GM18867 (cell line): ENCODE data around the gene RNU1-2.
"Not testable (repeated sequence)": the region's sequence is repeated elsewhere in the genome, so short reads cannot be mapped to it uniquely, and the experiment has no call there.

Experiments
- ATAC-seq: cut with Tn5 transposase; IDR thresholded peaks from one replicate; pipeline ENCODE4 v1.9.1; 2021; ENCODE audit warnings: mild to moderate bottlenecking, moderate library complexity; ENCODE audit not compliant: unreplicated experiment

The RNU1-2 gene

DNA sequence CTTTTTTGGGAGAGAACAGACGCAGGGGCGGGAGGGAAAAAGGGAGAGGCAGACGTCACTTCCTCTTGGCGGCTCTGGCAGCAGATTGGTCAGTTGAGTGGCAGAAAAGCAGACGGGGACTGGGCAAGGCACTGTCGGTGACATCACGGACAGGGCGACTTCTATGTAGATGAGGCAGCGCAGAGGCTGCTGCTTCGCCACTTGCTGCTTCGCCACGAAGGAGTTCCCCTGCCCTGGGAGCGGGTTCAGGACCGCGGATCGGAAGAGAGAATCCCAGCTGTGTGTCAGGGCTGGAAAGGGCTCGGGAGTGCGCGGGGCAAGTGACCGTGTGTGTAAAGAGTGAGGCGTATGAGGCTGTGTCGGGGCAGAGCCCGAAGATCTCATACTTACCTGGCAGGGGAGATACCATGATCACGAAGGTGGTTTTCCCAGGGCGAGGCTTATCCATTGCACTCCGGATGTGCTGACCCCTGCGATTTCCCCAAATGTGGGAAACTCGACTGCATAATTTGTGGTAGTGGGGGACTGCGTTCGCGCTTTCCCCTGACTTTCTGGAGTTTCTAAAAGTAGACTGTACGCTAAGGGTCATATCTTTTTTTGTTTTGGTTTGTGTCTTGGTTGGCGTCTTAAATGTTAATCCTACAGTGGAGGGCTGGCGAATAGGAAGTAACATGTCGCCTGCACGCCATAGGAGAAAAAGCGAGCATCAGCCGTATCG is at the start of gene RNU1-2:
TSS of gene RNU1-2 (plus strand) at position 383 of the 718 bp plus-strand sequence.
- peak; percentile 98 for ATAC-seq

- ATAC-seq: not testable (repeated sequence)
Measured at GRCh38 chr1:16856201-16856600, 39.6 kb upstream of the RNU1-2 start.

DNA sequence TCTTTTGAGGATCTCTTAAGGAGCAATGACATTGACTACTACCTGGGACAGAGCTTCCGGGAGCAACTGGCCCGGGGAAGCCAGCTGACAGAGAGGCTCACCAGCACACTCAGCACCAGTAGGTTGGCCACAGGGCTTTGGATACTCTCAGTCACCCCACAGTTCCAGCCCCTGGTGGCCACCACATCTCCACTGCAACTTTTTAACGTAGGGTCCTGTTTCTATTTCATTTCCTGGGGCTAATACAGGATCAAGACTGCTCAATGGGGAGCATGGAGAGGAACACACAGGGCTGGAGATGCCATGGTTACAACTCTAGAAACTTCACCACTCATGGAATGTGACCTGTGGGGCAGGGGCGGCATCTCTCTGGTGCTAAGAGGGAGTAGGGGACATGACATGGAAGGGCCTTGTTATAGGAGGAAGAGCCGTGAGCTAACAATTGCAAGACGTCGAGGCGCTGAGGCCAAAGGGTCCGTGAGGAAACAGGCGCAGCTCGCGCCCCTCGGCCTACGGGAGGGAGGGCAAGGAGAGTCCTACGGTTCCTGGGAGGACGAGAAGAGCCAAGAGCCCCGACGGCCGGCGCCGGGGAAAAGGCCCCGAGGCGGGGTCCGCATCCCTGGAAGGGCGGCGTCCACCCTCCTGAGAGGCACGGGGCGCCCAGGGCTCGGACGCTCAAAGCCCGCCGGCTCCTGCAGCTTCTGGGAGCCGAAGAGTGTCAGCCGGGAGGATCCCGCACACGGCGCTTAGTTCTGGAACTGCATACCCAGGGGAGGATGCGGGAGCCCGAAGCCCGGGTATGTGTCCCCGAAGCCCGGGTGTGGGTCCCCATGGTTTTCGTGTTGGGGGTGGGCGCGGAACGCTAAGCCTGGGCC is 36.4 kb upstream of the RNU1-2 start:
- ATAC-seq: not testable (repeated sequence)

- ATAC-seq: not testable (repeated sequence)
Measured at GRCh38 chr1:16860048-16860447, 35.7 kb upstream of the RNU1-2 start.

GRCh38 chr1:16861832-16862245 is 33.9 kb upstream of the RNU1-2 start:
- ATAC-seq: not testable (repeated sequence)

- ATAC-seq: not testable (repeated sequence)
Measured at GRCh38 chr1:16862415-16862814, 33.4 kb upstream of the RNU1-2 start.

DNA sequence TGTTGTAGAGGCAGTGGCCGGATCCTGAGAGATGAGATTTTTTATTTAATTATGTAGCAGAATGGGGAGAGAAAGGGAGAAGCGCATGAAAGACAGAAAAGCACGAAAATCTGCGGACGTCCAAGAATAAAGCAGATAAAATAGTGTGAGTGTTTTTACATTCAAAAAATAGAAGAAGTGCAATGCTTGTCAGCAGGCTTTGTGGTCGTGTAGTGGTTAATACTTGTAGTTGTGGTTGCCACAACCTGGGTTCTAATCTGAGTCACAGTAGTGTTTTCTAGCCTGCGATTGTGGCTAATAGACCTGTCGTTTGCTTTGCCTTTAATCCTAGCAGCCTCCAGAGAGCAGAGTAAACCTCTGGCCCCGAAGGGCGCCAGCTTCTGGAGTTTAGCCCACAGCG is 32.8 kb upstream of the RNU1-2 start:
- ATAC-seq: peak; percentile 80

- ATAC-seq: not testable (repeated sequence)
Measured at GRCh38 chr1:16866926-16867707, 28.7 kb upstream of the RNU1-2 start.

DNA sequence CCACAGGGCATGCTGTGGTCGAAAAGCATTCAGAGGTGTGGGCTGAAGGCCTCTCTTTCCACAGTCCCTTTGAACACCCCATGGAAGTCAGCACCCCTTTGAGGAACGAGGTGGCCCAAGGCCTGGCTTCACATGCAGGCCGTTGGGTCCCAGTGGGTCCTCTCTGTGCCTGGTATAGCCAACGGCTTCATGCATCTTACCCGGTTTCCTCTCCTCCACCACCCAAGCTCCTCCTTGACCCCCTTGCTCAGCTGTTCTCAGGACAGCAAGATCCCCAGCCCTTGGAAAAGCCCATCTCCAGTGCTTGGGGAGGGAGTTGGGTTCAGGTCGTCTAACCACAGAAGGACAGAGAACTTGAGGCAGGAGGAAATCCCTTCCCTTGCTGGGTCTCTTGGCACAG is 27.0 kb upstream of the RNU1-2 start:
- not testable (repeated sequence) for ATAC-seq

- ATAC-seq: not testable (repeated sequence)
Measured at GRCh38 chr1:16869996-16870395, 25.8 kb upstream of the RNU1-2 start.

DNA sequence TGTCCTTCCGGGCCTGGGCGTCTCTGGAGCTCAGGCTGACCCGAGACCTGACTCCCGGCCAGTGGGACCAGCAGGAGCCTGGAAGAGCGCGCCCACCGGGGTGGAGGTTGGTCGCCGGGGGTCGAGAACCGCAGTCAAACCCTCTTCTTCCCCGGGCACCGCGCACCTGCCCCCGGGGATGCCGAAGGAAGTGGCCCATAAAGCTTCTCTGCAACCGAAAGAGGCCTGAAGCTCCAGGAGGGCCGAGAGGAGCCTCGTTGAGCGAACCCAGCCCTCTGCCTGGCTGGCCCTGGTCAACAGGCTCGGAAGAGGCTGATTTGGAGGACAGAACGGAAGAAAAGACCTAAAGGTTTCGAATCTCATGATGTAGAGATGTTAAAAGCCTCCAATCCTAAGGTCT is 24.6 kb upstream of the RNU1-2 start:
- ATAC-seq: not testable (repeated sequence)

DNA sequence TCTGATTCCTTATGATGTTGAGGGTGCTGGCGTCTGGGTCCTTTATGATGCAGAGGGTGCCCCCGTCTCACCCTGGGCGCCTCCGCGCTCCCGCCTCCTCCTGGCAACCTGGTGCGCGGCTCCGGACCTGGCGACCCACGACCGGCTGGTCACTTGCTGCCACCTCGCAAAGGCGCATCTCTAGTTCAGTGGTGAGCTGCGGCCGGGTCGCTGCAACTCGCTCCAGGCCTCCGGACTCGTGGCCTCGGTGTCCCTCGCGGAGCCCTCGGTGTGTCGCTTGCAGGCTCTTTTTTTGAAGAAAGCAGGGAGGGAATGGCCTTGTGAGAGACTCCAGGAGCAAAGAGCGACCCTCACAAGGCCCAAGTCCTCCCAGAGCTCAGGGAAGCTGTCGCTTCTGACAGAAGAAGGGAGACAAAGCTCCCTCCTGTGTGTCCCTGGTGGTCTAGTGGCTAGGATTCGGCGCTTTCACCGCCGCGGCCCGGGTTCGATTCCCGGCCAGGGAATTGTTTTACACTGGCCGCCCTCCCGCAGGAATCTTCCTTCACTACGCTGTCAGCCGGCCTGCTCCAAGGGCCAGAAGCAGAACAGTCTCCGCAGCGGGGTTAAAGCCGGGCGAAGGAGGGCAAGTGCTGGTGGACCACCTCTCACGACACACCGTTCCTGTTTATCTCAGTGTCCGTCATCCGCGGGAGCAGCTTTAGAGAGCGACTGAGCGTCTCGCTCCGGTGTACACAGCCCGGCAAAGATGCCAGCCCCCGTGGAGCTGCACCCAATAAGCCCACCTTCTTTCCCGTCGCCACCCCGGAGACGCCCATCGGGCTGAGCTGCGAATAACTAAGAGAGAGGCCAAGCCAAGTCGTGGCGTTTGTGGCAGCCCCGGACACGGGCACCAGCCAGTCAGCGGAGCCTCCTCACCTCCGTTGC is 23.4 kb upstream of the RNU1-2 start:
- not testable (repeated sequence) for ATAC-seq

GRCh38 chr1:16873076-16873879 is 22.5 kb upstream of the RNU1-2 start:
- not testable (repeated sequence) for ATAC-seq

GRCh38 chr1:16874968-16875765 is 20.6 kb upstream of the RNU1-2 start:
- ATAC-seq: not testable (repeated sequence)

- not testable (repeated sequence) for ATAC-seq
Measured at GRCh38 chr1:16881742-16882141, 14.0 kb upstream of the RNU1-2 start.

DNA sequence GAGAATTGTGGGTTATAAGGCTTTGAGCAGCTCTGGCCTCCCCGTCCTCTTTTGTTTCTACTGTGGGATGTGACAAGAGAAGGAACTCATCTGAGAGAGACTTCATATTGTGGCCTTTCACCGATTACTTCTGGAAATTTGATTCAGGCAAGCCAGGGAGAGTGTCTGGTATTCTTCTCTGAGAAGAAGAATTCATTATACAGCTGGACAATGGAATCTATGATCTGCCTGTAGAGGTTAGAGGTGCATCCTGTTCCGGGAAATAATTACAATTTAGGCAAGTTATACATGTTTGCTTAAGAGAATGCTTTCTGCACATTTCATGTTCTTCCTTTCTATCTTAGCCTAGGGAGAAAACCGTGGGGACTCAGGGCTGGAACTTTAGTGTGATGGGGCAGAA is 12.8 kb upstream of the RNU1-2 start:
- ATAC-seq: no peak

DNA sequence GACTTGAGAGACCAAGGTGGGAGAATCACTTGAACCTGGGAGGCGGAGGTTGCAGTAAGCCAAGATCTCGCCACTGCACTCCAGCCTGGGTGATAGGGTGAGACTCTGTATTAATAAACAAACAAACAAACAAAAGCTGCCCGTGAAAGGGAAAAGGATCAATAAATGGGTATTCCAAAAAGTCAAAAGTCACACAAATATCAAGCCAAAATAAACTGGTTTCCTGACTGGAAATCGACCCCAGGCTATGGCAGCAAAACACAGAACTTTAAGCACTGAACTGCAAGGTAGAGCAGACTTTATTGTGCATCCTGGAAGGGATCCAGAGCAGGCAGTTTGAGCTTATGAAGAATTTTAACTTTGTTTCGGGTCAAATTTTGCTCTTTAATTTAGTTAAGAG is 11.3 kb upstream of the RNU1-2 start:
- not testable (repeated sequence) for ATAC-seq

- ATAC-seq: no peak
Measured at GRCh38 chr1:16886860-16887605, 8.7 kb upstream of the RNU1-2 start.
